Tibial artery (tissue), 4 donors: ENCODE measurements around the gene M1AP.
"Not testable (repeated sequence)": the region's sequence is repeated elsewhere in the genome, so short reads cannot be mapped to it uniquely, and the experiment has no call there.

ENCODE experiments used
- DNase-seq, 2 donors: peaks; one replicate each; pipeline ENCODE4 v3.0.0-alpha.2; 2019
- H3K27ac ChIP-seq, 2 donors: fragments of 200-600 bp; sonication (generic) in 1 of 2; 1 replicate in 1 of 2; 2 replicates in 1 of 2; pipeline ENCODE4 v1.5.1; 2018 to 2019; ENCODE audit warnings: mild to moderate bottlenecking in 1 of 2
- H3K27me3 ChIP-seq, 2 donors: fragments of 200-600 bp; sonication (generic) in 1 of 2; one replicate each; pipeline versions ENCODE4 v1.5.1 to v1.6.0; 2016 to 2019
- H3K36me3 ChIP-seq, 3 donors: fragments of 200-600 bp; sonication (generic) in 2 of 3; one replicate each; pipeline ENCODE4 v1.5.1; 2016 to 2019; ENCODE audit warnings: mild to moderate bottlenecking in 2 of 3
- H3K4me1 ChIP-seq, 4 donors: fragments of 200-600 bp; sonication (generic) in 2 of 4; 1 replicate in 3 of 4; 2 replicates in 1 of 4; pipeline ENCODE4 v1.5.1; 2016 to 2019
- H3K4me3 ChIP-seq, 2 donors: fragments of 200-600 bp; sonication (generic) in 1 of 2; 1 replicate in 1 of 2; 2 replicates in 1 of 2; pipeline ENCODE4 v1.5.1; 2018 to 2019; ENCODE audit warnings: mild to moderate bottlenecking in 2 of 2
- H3K9me3 ChIP-seq, 3 donors: fragments of 200-600 bp; sonication (generic) in 1 of 3; one replicate each; pipeline ENCODE4 v1.5.1; 2016 to 2019
- CTCF ChIP-seq, 2 experiments: fragments of 200-600 bp in 1 of 2; fragments of 450-650 bp in 1 of 2; IDR thresholded peaks; one replicate each; pipeline ENCODE4 v1.5.1; 2017 to 2019; ENCODE audit warnings: antibody characterized with exemption in 2 of 2, mild to moderate bottlenecking in 1 of 2, moderate library complexity in 1 of 2
- intact Hi-C: fragments of 100-400 bp; cut with DNase I; formaldehyde crosslinking; loops from one replicate; pipeline ENCODE4 v1.15.0; 2023; ENCODE audit warnings: low total_unique reads

M1AP gene

GRCh38 chr2:74564222-74564621 is 83.9 kb downstream of the M1AP start:
- no peak for TF ChIP-seq CTCF (IDR thresholded peaks at IDR 0.05)
- H3K36me3 ChIP-seq, result no peaks in the 10 kb centered on the region
- no peaks in the 10 kb centered on the region for H3K9me3 ChIP-seq
- intact Hi-C loops, result no loop called here
- no peak overlapping the region for H3K4me3 ChIP-seq
- no peaks in the 10 kb centered on the region for H3K27me3 ChIP-seq
- H3K4me1 ChIP-seq, result peaks cover 0 to 23% (median 8%) of the 10 kb centered on the region in 4 donors
- DNase-seq, result no peak
- no peak overlapping the region for H3K27ac ChIP-seq

GRCh38 chr2:74562126-74562775 is 85.9 kb downstream of the M1AP start:
- intact Hi-C loops, result no loop called here
- no peak for TF ChIP-seq CTCF (IDR thresholded peaks at IDR 0.05)

GRCh38 chr2:74561022-74561421 is 87.1 kb downstream of the M1AP start:
- H3K4me1 ChIP-seq, H3K27ac ChIP-seq, DNase-seq, H3K9me3 ChIP-seq, H3K36me3 ChIP-seq, H3K4me3 ChIP-seq, intact Hi-C loops, H3K27me3 ChIP-seq: not testable (repeated sequence)

More at GRCh38 chr2:74562126-74562775, 85.9 kb downstream of the M1AP start:
- no peak for DNase-seq
- Histone ChIP-seq H3K27me3 (no peaks in the 10 kb centered on the region), H3K4me3 (no peak overlapping the region), H3K4me1 (peaks cover 0 to 16% (median 6%) of the 10 kb centered on the region in 4 donors), H3K27ac (no peak overlapping the region), H3K9me3 (no peaks in the 10 kb centered on the region), H3K36me3 (no peaks in the 10 kb centered on the region)

- intact Hi-C loops, result no loop called here
- peaks cover 0 to 10% (median under 1%) of the 10 kb centered on the region in 4 donors for H3K4me1 ChIP-seq
- no peak for DNase-seq
- peaks cover 0 to 10% (median 0%) of the 10 kb centered on the region in 3 donors for H3K36me3 ChIP-seq
- H3K27me3 ChIP-seq, result no peaks in the 10 kb centered on the region
- H3K4me3 ChIP-seq, result no peak overlapping the region
- no peak overlapping the region for H3K27ac ChIP-seq
- no peaks in the 10 kb centered on the region for H3K9me3 ChIP-seq
- TF ChIP-seq CTCF (IDR thresholded peaks at IDR 0.05), result no peak
Measured at GRCh38 chr2:74560591-74560990, 87.5 kb downstream of the M1AP start.

GRCh38 chr2:74559912-74560311 is 88.2 kb downstream of the M1AP start:
- no peak overlapping the region for H3K4me3 ChIP-seq
- peaks cover 0 to 10% (median 0%) of the 10 kb centered on the region in 3 donors for H3K36me3 ChIP-seq
- peaks cover 0 to 13% (median 4%) of the 10 kb centered on the region in 4 donors for H3K4me1 ChIP-seq
- no peak overlapping the region for H3K27ac ChIP-seq
- no peak for TF ChIP-seq CTCF (IDR thresholded peaks at IDR 0.05)
- intact Hi-C loops, result no loop called here
- no peak for DNase-seq
- no peaks in the 10 kb centered on the region for H3K27me3 ChIP-seq
- no peaks in the 10 kb centered on the region for H3K9me3 ChIP-seq

GRCh38 chr2:74558284-74559230 is 89.6 kb downstream of the M1AP start:
- Histone ChIP-seq H3K27me3 (no peaks in the 10 kb centered on the region), H3K9me3 (no peaks in the 10 kb centered on the region), H3K27ac (no peak overlapping the region), H3K4me3 (no peak overlapping the region), H3K4me1 (peaks cover 0 to 15% (median 6%) of the 10 kb centered on the region in 4 donors), H3K36me3 (peaks cover 0 to 10% (median 0%) of the 10 kb centered on the region in 3 donors)
- intact Hi-C loops, result no loop called here
- TF ChIP-seq CTCF (IDR thresholded peaks at IDR 0.05), result no peak
- DNase-seq, result no peak
